Measurements from ENCODE around the gene MRPL24.

- TF ChIP-seq CTCF (IDR thresholded peaks at IDR 0.05; ENCODE audit: low read depth, low read length, poor library complexity, severe bottlenecking), result no peak
- no peak for TF ChIP-seq EZH2phosphoT487 (IDR thresholded peaks at IDR 0.05; ENCODE audit: borderline replicate concordance, low read length)
Observed at GRCh38 chr1:156696755-156697154, 44.1 kb downstream of the MRPL24 start.
